ENCODE measurements around the gene MYOG. TPM values are rescaled to one million over a fixed set of nuclear protein-coding genes. Genes with fewer than 3 reads are reported as not detected.
A peak's percentile ranks its signal among the peaks of the same experiment; 100 is the strongest.

Gene MYOG
- not detected in 2 replicates for total RNA-seq

GRCh38 chr1:203085528-203086406, at the start of gene MYOG:
TSS of gene MYOG (minus strand) at chr1:203086012. CDS start at chr1:203085961, 51 bp downstream.
- no peak for DNase-seq (ENCODE audit: low spot score)
- Mint-ChIP-seq H3K4me3 (no peak within 1 kb of the TSS), H3K27ac (no peak within 1 kb of the TSS), H3K9me3 (no peaks in the 10 kb centered on the region), H3K27me3 (ENCODE audit: insufficient read depth) (peaks cover 15% of the 10 kb centered on the region), H3K36me3 (ENCODE audit: low read depth) (no peaks in the 10 kb centered on the region), H3K4me1 (ENCODE audit: low read depth) (peaks cover 13% of the 10 kb centered on the region)
- intact Hi-C loops (cut with micrococcal nuclease): no loop called here

GRCh38 chr1:203133970-203134725, 48.3 kb upstream of the MYOG start:
- Mint-ChIP-seq H3K9me3 (no peaks in the 10 kb centered on the region), H3K36me3 (ENCODE audit: low read depth) (no peaks in the 10 kb centered on the region), H3K4me3 (no peak overlapping the region), H3K4me1 (ENCODE audit: low read depth) (peaks cover 6% of the 10 kb centered on the region), H3K27me3 (ENCODE audit: insufficient read depth) (peaks cover 5% of the 10 kb centered on the region), H3K27ac (no peak overlapping the region)
- intact Hi-C loops (cut with micrococcal nuclease): no loop called here
- DNase-seq (ENCODE audit: low spot score): no peak

GRCh38 chr1:203131548-203132200, 45.9 kb upstream of the MYOG start:
- no peak for DNase-seq (ENCODE audit: low spot score)
- Mint-ChIP-seq H3K4me1 (ENCODE audit: low read depth) (peaks cover 13% of the 10 kb centered on the region), H3K27me3 (ENCODE audit: insufficient read depth) (peaks cover 22% of the 10 kb centered on the region), H3K27ac (no peak overlapping the region), H3K4me3 (no peak overlapping the region), H3K36me3 (ENCODE audit: low read depth) (no peaks in the 10 kb centered on the region), H3K9me3 (no peaks in the 10 kb centered on the region)
- intact Hi-C loops (cut with micrococcal nuclease): no loop called here

GRCh38 chr1:203130358-203130985, 44.7 kb upstream of the MYOG start:
- Mint-ChIP-seq H3K27ac (no peak overlapping the region), H3K9me3 (no peaks in the 10 kb centered on the region), H3K4me1 (ENCODE audit: low read depth) (peaks cover 7% of the 10 kb centered on the region), H3K27me3 (ENCODE audit: insufficient read depth) (peaks cover 28% of the 10 kb centered on the region), H3K4me3 (no peak overlapping the region), H3K36me3 (ENCODE audit: low read depth) (no peaks in the 10 kb centered on the region)
- intact Hi-C loops (cut with micrococcal nuclease): no loop called here
- DNase-seq (ENCODE audit: low spot score): no peak

GRCh38 chr1:203129501-203130231, 43.9 kb upstream of the MYOG start:
- intact Hi-C loops (cut with micrococcal nuclease): loop anchor here (10.0 kb wide), 1 partner anchor 315 kb away; no protein-coding TSS in a partner anchor
- Mint-ChIP-seq H3K27ac (no peak overlapping the region), H3K4me3 (no peak overlapping the region), H3K4me1 (ENCODE audit: low read depth) (peaks cover 7% of the 10 kb centered on the region), H3K27me3 (ENCODE audit: insufficient read depth) (peaks cover 30% of the 10 kb centered on the region), H3K36me3 (ENCODE audit: low read depth) (no peaks in the 10 kb centered on the region), H3K9me3 (no peaks in the 10 kb centered on the region)
- no peak for DNase-seq (ENCODE audit: low spot score)

GRCh38 chr1:203128716-203129500, 43.1 kb upstream of the MYOG start:
- DNase-seq (ENCODE audit: low spot score): no peak
- H3K9me3 Mint-ChIP-seq: no peaks in the 10 kb centered on the region
- H3K4me3 Mint-ChIP-seq: no peak overlapping the region
- H3K27ac Mint-ChIP-seq: no peak overlapping the region
- H3K36me3 Mint-ChIP-seq (ENCODE audit: low read depth): no peaks in the 10 kb centered on the region
- peaks cover 30% of the 10 kb centered on the region for H3K27me3 Mint-ChIP-seq (ENCODE audit: insufficient read depth)
- peaks cover 7% of the 10 kb centered on the region for H3K4me1 Mint-ChIP-seq (ENCODE audit: low read depth)
- intact Hi-C loops (cut with micrococcal nuclease): loop anchor here (10.0 kb wide), 1 partner anchor 316 kb away; no protein-coding TSS in a partner anchor

GRCh38 chr1:203128431-203128715, 42.6 kb upstream of the MYOG start:
- Mint-ChIP-seq H3K4me1 (ENCODE audit: low read depth) (peaks cover 7% of the 10 kb centered on the region), H3K9me3 (no peaks in the 10 kb centered on the region), H3K4me3 (no peak overlapping the region), H3K27ac (no peak overlapping the region), H3K27me3 (ENCODE audit: insufficient read depth) (peaks cover 32% of the 10 kb centered on the region), H3K36me3 (ENCODE audit: low read depth) (no peaks in the 10 kb centered on the region)
- intact Hi-C loops (cut with micrococcal nuclease): loop anchor here (10.0 kb wide), 1 partner anchor 316 kb away; no protein-coding TSS in a partner anchor
- DNase-seq (ENCODE audit: low spot score): no peak

GRCh38 chr1:203127666-203128430, 42.0 kb upstream of the MYOG start, which contains the start of gene ADORA1:
TSS of gene ADORA1 (plus strand) at chr1:203127726. CDS start at chr1:203128842, 1,116 bp downstream.
- Mint-ChIP-seq H3K27ac (no peak within 1 kb of the TSS), H3K4me1 (ENCODE audit: low read depth) (peaks cover 7% of the 10 kb centered on the region), H3K9me3 (no peaks in the 10 kb centered on the region), H3K4me3 (peak within 1 kb of the TSS; percentile 71), H3K27me3 (ENCODE audit: insufficient read depth) (peaks cover 33% of the 10 kb centered on the region), H3K36me3 (ENCODE audit: low read depth) (no peaks in the 10 kb centered on the region)
- intact Hi-C loops (cut with micrococcal nuclease): loop anchor here (10.0 kb wide), 1 partner anchor 317 kb away; no protein-coding TSS in a partner anchor
- no peak for DNase-seq (ENCODE audit: low spot score)

- Mint-ChIP-seq H3K4me3 (peak overlapping the region; percentile 71), H3K36me3 (ENCODE audit: low read depth) (no peaks in the 10 kb centered on the region), H3K27ac (no peak overlapping the region), H3K9me3 (no peaks in the 10 kb centered on the region), H3K27me3 (ENCODE audit: insufficient read depth) (peaks cover 37% of the 10 kb centered on the region), H3K4me1 (ENCODE audit: low read depth) (peaks cover 7% of the 10 kb centered on the region)
- DNase-seq (ENCODE audit: low spot score): no peak
- intact Hi-C loops (cut with micrococcal nuclease): loop anchor here (10.0 kb wide), 1 partner anchor 318 kb away; no protein-coding TSS in a partner anchor
These were observed 41.3 kb upstream of the MYOG start for GRCh38 chr1:203126866-203127665.

GRCh38 chr1:203126151-203126865, 40.5 kb upstream of the MYOG start:
- H3K27me3 Mint-ChIP-seq (ENCODE audit: insufficient read depth): peaks cover 43% of the 10 kb centered on the region
- no peak overlapping the region for H3K27ac Mint-ChIP-seq
- H3K9me3 Mint-ChIP-seq: no peaks in the 10 kb centered on the region
- H3K36me3 Mint-ChIP-seq (ENCODE audit: low read depth): no peaks in the 10 kb centered on the region
- no peak for DNase-seq (ENCODE audit: low spot score)
- H3K4me3 Mint-ChIP-seq: no peak overlapping the region
- peaks cover 14% of the 10 kb centered on the region for H3K4me1 Mint-ChIP-seq (ENCODE audit: low read depth)
- intact Hi-C loops (cut with micrococcal nuclease): loop anchor here (10.0 kb wide), 1 partner anchor 318 kb away; no protein-coding TSS in a partner anchor

Data from activated T-helper 1 cell treated with anti-CD3 and anti-CD28 coated beads, Interleukin-12 subunit alpha, Interleukin-12 subunit beta, Interleukin-2, Interleukin-4 antibody, amounts not matched to agents 30 ng/mL and 10 ng/mL and 1 ng/mL, durations not matched to agents 14 hours and 24 hours and 36 hours (primary cell).